HG03097 (cell line): Measurements from ENCODE around the gene GTF3C4.
"Not testable (repeated sequence)": the region's sequence is repeated elsewhere in the genome, so short reads cannot be mapped to it uniquely, and the experiment has no call there.

Source experiments
- ATAC-seq: cut with Tn5 transposase; IDR thresholded peaks from one replicate; pipeline ENCODE4 v1.9.1; 2021; ENCODE audit not compliant: unreplicated experiment, low FRiP score

The GTF3C4 gene

GRCh38 chr9:132694144-132694543 lies 23.9 kb downstream of the GTF3C4 start:
- no peak for ATAC-seq

DNA sequence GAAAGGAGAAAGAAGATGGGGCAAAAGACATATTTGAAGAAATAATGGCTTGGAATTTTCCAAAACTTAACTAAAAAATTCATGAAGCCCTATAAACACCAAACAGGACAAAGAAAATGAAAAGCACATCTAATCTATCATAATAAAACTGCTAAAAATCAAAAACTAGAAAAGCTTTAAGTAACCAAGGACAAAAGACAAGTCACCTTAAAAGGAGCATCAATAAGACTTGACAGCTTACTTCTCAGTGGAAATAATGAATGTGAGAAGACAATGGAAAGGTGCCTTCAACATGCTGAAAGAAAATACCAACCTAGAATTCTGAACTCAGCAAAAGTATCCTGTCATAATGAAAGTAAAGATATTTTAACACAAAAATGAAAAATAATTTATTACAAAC lies 27.0 kb downstream of the GTF3C4 start:
- no peak for ATAC-seq

GRCh38 chr9:132698989-132699388 lies 28.7 kb downstream of the GTF3C4 start:
- ATAC-seq, result no peak

- ATAC-seq, result no peak
Measured at GRCh38 chr9:132699956-132700355, 29.7 kb downstream of the GTF3C4 start.

DNA sequence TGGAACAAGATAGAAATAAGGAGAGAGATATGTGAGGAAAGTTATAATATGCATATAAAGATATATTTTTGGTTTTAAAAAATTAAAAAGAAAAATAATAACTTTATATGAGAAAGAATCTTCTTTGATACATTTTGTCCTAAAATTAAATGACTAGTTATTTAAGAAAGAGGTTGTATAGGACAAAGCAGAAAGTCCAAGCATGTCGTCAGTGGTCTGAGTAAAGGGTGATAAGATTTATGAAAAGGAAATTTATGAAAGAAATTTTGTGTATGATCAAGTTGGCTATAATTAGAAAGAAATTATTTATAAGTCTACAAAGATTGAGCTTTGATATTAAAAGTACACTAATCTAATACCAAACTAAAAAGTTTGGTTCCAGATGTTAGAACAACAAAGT lies 32.0 kb downstream of the GTF3C4 start:
- ATAC-seq, result no peak

DNA sequence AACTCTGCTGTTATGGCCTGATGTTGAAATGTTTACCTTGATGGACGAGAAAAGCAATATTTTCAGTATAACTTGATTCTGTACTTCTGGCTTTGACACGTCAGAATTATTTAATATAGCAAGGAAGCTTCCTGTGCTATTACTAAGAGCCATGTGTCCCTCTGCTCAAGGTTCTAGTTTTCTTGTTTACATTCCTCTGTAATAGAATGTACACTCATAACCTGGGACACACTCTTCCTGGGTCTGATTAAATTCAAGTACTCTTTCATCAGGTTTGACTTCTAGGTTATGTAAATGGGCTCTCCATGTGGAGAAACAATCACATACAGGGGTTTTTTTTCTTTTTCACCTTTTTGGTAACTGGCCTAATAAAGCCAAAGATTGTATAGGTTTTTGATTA lies 33.1 kb downstream of the GTF3C4 start:
- ATAC-seq, result no peak

DNA sequence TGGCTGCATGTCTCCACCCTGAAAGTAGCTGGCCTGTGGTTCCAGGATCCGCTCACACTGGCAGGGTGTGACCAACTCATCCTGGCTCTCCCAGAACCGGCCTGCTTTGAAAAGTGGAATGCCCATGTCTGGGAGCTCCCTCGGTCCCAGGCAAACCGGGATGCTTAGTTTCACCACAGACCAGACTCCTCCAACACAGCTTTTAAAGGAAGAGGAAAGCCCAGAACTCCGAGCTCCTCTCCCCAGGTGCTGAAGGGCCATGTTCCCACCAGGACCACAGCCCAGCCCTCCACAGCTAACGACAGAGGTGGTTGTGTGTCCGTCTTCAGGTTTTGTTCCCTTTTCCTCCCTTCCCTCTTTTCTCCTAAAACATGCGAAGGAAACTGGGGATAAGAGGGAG lies 38.0 kb downstream of the GTF3C4 start:
- no peak for ATAC-seq

DNA sequence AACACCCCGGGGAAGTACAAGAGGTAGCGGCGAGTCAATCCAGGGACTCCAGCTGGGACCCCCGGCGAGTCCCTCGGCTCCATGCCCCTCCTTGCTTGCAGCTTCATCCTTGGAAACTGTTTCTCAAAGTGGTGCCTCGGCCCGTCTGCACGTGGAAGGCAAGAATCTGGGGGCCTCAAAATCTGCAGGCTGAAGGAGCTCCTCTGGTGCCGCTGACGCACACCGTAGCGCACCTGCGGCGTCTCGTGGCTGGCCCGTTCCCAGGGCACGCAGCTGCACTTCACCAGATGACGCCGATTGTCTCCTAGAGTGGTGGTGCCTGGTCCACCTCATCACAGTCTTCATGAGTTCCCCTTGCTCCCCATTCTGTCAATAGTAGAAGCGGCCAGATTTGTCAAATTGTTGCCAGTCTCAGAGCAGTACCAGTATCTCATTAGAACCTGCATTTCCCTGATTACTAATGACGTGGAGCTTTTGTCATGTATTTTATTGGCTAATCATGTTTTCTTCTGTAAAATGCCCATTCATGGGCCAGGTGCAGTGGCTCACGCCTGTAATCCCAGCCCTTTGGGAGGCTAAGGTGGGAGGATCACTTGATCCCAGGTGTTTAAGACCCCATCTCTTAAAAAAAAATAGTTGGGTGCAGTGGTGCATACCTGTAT lies 38.6 kb downstream of the GTF3C4 start:
- no peak for ATAC-seq

- ATAC-seq, result no peak
Measured at GRCh38 chr9:132710333-132710732, 40.1 kb downstream of the GTF3C4 start.

DNA sequence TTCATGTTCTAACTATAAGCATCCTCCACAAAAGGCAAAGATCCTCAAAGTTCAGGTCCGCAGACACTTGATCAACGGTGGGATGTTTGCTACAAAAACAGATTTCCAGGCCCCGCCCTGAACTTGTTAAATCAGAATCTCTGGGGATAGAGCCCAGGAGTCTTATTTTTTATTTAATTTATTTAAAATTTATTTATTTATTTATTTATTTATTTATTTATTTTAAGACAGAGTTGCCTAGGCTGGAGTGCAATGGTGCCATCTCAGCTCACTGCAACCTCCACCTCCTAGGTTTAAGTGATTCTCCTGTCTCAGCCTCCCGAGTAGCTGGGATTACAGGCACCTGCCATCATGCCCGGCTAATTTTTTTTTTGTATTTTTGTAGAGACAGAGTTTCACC lies 40.9 kb downstream of the GTF3C4 start:
- ATAC-seq, result not testable (repeated sequence)

DNA sequence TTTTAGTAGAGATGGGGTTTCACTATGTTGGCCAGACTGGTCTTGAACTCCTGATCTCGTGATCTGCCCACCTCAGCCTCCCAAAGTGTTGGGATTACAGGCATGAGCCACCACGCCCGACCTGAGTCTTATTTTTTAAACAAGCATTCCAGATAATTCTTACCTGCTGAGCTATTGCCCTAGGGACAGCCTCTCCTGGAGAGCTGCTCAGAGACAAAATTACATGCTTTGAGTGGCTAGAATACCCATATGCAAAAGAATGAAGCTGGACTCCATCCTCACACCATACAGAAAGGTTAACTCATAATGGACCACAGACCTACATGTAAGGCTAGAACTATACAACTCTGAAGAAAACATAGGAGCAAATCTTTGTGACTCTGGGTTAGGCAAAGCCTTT lies 41.6 kb downstream of the GTF3C4 start:
- no peak for ATAC-seq

GRCh38 chr9:132712753-132713152 lies 42.5 kb downstream of the GTF3C4 start:
- ATAC-seq, result no peak

- no peak for ATAC-seq
Measured at GRCh38 chr9:132716007-132716406, 45.7 kb downstream of the GTF3C4 start.

DNA sequence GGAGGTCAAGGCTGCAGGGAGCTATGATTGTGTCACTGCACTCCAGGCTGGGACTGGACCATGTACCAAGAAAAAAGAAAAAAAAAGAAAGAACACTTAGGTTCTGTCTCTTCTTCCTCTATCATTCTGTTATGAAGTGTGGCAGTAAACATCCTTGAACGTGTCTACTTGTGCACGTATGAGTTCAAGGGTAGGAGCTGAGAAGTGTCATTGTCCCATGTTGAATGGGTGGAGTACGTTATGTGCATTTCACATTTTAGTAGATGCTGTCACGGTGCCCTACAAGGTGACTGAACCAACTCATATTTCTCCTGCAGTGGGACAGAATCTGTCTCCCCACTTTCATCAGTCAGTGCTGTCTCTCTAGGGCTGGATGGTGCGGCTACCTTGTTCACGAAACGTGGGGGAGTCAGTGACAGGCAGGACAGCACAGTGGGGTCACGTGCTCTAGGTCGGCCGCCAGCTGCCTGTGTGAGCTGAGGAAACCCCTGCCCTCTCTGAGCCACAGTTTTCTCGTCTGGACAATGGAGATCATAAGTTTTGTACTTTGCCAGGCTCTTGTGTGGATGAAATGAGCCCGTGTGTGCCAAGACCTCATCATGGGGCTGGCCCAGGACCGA lies 47.2 kb downstream of the GTF3C4 start:
- ATAC-seq, result no peak

DNA sequence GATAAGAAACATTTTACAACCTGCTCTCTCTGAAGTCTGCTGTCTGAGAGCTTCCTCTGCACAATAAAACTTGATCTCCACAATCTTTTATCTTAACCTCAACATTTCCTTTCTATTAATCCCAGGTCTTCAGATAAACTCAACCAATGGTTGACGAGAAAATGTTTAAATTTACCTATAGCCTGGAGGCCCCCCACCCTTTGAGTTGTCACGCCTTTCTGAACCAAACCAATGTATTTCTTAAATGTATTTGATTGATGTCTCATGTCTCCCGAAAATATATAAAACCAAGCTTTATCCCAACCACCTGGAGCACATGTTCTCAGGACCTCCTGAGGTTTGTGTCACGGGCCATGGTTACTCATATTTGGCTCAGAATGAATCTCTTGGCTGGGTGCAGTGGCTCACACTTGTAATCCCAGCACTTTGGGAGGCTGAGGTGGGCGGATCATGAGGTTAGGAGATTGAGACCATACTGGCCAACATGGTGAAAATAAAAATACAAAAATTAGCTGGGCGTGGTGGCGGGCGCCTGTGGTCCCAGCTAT lies 48.2 kb downstream of the GTF3C4 start:
- not testable (repeated sequence) for ATAC-seq

GRCh38 chr9:132721661-132722060 lies 51.4 kb downstream of the GTF3C4 start:
- ATAC-seq, result no peak

DNA sequence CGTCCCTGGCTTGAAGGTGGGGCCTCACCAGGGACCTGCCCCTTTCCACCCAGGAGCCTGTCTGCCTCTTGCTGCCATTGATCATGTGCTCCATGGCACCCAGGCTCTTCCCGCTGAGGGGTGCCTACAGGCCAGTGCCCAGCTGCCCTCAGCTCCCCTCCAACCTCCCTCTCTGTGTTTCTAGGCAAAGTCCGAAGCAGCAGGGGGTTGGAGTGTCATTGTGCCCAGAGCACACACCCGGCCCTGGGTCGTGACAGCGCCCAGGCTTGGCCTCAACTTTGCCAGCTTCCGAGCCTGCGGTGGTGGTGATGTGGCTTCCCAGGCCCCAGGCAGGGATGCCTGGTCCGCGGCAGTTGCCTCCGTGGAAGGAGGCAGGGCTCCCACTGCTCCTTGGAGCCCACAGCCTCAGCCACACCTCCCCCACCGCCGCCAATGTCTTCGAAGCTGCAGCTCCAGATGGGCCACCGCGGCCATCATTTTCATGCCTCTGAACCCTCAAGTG lies 52.4 kb downstream of the GTF3C4 start:
- ATAC-seq, result no peak

DNA sequence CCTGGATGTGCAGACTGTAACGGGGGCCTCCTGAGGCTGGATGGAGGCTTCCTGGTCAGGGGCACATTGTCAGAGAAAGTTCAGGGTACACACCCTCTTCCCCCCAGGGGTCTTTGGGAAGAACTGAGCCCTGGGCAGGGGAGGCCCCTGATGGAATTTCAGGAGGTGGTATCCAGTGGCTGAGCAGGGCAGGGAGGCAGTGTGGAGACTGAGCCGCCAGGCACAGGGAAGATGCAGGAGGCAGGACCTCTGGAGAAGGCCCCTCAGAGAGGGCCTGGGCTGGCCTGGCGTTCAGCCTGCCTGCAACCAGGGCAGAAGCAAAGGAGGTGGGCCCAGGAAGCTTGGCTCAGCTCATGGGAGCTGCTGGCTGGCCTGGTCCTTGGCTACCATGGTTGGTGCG lies 53.5 kb downstream of the GTF3C4 start:
- no peak for ATAC-seq

- no peak for ATAC-seq
Measured at GRCh38 chr9:132725306-132725705, 55.0 kb downstream of the GTF3C4 start.

- ATAC-seq, result no peak
Measured at GRCh38 chr9:132726576-132727130, 56.4 kb downstream of the GTF3C4 start.

DNA sequence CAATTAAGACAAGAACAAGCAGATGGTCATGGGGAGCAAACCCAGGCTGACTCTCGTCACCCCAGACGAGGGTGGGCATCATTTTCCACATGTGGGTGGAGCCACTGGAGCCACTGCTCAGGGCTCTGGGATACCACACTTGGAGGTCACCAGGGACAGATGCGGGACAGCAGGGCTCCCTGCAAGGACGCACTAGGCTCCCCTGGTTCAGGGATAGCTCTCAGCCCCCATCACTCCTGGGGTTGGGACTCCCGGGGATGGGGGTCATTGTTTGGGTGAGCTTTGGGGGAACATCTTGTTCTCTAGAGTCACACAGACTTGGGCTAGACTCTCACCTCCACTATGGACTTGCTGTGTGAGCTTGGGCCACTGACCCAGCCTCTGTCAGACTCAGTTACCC lies 57.8 kb downstream of the GTF3C4 start:
- no peak for ATAC-seq

GRCh38 chr9:132728497-132728896 lies 58.2 kb downstream of the GTF3C4 start:
- ATAC-seq, result no peak
